GM19463 (cell line): ENCODE results near the gene VAPA.

Experiments used
- ATAC-seq: cut with Tn5 transposase; IDR thresholded peaks from one replicate; pipeline ENCODE4 v1.9.1; 2021; ENCODE audit warnings: mild to moderate bottlenecking, moderate library complexity; ENCODE audit not compliant: unreplicated experiment

The VAPA gene

DNA sequence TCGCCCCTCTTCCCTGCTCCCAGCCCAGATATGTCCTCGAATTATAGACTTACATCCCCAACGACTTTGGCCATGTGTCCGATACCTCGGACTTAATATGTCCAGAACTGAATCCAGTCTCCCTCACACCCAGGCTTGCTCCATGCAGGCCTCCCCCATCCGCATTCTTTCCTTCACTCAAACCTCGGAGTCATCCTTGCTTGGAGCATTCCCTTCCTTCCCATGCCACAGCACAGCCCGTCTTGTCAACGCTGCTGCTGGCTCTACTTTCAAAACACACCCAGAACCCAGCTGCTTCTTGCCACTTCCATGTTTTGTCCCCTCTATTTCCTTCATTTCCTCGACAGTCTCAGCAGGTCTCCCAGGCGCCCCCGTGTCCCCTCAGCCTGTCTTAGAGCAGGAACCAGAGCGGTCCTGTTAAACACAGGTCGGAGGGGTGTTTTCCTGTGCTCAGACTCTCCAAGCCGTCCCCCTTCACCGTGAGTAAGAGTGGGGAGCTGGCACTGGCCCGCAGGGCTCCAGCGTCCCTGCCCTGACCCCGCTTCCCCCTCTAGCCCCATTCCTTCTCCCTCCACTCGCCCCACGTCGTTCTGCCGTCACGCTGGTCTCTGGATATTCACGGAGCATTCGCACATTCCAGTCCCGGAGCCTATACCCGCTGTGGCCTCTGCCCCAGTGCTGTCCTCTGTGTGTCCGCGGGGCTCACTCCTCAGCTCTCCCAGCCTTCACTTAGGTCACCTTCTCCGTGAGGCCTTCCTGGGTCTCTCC, 54.4 kb downstream of the VAPA start:
- no peak for ATAC-seq

DNA sequence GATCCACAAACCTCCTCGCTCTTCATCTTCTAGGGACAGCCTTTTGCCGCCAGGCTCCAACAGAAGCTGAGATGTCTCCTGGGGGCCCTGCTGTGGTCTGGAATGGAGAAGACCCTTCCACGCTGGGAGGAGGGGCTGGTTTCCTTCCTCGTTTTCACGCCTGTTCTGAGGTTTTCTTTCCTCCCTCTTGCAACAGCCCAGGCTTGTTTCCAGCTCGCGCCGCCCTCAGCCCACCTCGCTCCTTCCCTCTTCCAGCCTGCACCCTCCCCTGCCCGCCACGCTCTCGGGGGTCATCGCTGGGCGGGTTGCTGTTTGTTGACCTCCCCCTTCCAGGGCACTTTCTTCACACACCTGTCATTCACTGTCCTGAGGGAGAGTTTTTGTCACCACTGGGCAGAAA, 55.4 kb downstream of the VAPA start:
- ATAC-seq = no peak

DNA sequence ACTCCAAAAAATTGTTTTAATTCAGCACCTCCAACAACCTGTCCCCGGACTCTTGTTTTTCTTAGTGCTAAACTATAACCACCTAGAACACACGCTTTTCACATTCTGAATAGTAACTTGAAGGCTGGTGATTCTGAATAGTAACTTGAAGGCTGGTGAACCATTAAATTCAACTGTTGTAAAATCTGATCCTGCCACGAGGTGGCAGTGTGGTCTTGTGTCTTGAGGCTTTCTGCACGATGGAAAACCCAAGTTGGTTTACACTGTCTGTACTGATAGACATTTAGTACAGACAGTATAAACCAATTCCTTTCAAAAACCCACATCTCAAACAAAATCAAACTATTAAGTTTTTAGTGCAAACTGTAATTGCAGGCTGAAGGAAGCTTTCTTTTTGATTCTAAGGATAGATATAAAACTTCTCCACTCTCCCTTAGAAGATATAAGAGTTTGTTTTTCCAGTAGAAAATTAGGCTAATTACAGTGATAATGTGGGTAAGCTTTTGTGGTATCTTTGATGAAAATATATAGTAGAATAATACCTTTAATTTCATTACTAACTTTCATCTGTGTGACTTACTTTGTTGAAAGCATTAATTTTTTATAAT, 57.6 kb downstream of the VAPA start:
- no peak for ATAC-seq

DNA sequence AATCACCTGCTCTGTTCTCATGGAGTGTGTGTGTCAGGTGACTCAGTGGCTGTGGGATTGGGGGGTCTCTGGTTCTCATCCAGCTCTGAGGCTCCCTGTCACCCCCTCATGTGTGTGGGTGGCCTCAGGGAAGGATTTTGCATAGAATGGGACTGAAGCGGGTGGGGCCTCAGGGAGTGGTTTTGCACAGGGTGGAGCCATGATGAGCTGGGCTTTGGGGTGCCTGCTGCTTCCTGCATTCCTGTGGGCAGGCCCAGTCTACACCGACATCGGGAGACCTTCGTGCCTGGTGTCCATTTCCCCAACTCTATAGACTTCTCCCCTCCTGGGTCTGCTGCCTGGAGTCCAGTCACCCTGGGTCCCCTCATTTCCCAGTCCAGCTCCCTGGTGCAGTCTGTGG, 59.7 kb downstream of the VAPA start:
- no peak for ATAC-seq

DNA sequence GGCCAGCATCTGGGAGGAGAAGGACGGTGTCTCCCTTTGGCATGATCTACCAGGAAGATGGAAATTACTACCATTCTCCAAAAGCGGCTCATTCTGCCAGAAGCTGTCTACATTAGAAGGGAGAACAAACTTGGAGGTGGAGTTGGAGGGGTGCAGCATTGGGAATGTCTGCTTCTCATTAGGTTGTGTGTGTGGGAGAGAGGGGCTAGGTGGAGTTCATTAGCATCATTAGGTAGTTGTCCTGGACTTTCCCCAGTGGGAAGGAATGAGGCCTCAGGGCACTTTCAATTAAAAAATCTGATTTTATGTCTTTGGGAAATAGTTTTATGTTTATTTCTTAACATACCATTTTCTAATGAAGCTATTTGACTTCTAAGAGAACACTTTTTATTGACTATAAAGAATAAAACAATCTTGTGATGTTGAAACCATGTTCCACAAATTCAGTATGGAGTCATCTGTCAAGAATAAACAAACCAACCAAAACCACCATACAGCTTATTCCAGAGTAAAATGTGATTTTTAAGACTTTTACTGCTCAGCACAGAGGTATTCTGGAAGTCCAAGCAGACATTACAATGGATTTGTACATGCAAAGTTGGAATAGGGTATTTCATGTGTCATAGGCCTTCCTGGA, 60.6 kb downstream of the VAPA start:
- no peak for ATAC-seq

DNA sequence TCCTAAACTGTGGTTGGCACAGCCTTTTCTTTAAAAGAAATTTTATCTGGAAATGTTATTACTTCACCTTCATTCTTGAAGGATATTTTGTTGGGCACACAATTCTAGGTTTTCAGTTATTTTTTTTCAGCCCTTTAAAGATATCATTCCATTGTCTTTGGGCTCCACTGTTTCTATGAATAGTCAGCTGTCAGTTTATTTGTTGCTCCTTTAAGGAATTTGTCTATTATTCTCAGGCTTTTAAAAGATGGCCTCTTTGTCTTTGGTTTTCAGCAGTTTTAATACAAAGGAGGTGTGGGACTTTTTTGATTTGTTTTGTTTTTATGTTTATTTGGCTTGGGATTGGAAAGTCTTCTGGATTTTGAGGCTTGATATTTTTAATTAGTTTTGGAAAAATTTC, 61.8 kb downstream of the VAPA start:
- no peak for ATAC-seq

DNA sequence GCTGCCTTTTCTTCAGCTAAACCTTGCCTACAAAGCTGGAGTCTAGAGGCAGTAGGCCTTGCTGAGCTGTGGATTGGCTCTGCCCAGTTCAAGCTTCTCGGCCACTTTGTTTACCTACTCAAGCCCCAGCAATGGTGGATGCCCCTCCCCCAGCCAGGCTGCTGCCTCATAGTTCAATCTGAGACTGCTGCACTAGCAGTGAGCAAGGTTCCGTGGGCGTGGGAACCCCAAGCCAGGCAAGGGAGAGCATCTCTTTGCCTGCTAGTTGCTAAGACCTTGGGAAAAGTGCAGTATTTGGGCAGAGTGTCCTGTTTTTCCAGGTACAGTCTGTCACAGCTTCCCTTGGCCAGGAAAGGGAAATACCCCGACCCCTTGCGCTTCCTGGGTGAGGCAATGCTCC, 68.9 kb downstream of the VAPA start:
- no peak for ATAC-seq

DNA sequence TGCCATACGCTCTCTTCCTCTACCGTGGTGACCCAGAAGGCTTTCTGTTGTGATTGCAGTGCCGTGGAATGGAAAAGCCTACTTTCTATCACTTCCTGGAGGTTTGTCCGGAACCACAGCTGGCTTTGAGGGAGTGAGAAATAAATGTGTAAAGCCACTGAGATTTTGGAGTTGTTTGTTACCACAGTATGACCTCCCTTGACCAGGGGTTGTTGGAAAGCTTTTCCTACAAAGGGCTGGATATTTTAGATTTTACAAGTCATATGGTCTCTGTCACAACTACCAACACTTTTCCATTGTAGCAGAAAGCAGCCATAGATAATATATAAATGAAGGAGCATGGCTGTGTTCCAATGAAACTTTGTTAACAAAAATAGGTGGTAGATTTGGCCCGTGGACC, 70.3 kb downstream of the VAPA start:
- no peak for ATAC-seq

DNA sequence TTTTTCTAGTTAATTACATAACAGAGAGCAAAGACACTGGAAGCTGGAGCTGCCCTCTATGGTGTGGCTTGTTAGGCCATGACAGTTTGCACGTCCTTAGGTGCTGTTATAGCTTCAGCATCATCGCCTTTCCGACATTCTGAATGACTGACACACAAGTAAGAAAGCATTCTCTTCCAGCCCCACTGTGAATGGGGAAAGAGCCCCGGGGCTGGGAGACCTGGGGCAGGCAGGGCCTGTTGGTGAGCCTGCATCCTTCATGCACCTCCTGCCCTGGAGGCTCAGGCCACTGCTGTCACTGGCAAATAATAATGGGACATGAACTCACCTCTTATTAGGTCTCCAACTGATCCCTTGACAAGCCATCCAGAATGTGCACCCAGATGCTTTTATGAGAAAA, 71.8 kb downstream of the VAPA start:
- no peak for ATAC-seq

DNA sequence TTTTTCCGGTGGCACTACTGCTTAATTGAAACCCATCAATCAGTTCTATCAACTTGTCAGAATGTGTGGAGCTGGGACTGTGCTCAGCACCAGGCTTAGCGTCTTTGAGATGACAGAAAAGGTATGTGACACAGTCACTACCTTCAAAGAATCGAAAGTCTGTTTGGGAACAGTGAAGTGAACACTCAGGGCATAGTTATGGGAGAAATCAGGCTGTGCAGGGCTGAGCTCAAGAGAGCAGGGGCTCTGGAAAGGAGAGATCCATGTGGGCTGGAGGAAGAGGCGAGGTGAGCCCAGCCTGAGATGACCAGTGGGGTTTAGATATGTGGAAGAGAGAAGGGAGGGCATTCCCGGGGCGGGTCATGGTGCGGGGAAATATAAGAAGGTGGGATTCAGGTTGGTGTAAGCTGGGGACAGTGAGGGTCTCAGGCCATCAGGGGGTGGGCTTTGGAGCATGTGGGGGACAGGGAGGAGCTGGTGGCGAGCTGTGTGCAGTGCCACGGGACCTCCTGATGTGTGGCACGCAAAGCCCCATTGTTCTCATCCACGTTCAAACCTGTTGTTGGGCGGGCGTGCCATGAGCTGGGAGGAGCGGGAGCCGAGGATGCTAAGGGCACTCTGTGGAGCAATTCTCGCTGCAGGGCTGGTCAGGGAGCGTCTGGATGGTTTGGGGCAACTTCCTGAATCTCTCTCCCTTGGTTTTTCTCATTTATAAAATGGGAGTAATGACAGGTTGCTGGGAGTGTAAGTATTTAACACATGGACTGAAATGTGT, 72.5 kb downstream of the VAPA start:
- ATAC-seq = no peak

DNA sequence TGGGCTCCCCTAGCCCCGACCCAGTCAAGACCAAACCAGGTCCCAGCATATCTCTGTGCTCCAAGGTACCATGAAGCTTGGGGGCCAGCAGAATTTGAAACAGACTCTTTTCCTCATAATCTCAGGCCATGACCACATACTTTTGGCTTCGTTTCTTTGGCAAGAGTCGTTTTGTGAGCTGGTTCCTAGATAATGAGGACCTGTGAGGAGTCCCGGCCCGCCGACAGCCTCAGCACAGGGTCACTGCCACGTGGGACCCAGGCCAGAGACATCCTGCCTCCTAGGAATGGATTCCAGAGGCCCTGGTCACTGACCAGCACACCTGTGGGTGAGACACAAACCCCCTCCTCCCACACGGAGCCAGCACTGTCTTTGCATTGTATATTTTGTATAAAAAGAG, 73.5 kb downstream of the VAPA start:
- no peak for ATAC-seq

DNA sequence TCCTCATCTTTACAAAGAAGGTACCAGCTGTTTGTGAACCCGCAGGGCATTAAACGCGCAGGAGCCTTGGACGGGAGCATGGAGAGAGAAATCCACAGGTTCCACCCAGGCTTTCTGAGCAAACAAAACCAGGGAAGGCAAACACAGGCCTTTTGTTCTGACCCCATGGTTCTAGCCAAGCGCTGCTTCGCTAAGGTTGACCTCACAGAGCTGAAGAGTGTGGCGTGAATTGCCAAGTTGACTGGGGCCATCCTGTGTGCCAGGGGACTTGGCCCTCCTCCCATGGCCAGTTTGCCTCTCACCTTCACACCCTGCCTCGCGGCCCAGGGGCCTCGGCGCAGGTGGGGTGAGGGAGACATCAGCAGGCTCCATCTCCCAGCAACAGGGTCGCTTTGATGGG, 74.1 kb downstream of the VAPA start:
- ATAC-seq = no peak

DNA sequence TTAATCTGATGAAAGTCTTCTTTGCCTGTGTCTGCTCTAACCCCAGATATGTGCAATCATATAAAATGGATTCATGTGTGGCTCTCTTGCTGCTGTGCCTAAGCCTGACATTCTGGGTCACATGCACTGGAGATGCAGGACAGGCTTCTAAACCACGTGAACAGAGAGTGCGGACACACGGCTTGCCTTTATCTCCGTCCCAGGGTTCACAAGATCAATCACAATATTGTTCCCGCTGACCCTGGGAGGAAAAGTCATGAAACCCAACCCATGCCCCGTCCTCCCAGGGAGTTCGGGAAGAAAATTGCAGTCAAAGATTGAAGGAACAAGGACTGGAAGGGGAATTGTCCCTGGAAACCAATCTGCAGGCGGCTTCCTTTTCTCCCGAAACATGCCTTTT, 74.8 kb downstream of the VAPA start:
- ATAC-seq = no peak

DNA sequence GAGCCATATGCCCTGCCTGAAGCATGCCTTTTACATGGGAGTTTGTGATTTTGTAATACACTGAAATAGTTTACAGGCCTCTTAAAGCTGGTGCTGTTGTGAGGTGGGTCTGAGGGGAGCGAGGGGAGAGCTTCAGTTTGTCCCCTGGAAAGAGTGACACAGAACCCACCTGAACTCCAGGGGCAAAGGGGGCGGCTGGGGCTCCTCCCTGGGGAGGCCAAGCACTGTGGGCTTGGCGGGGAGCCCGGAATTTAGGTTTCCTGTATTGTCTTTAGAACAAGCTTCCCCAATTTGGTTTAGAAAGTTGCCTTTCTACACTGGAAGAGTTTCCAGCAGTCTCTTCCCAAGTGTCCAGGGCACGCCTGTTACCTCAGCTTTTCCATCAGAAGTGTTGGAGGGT, 75.7 kb downstream of the VAPA start:
- no peak for ATAC-seq

DNA sequence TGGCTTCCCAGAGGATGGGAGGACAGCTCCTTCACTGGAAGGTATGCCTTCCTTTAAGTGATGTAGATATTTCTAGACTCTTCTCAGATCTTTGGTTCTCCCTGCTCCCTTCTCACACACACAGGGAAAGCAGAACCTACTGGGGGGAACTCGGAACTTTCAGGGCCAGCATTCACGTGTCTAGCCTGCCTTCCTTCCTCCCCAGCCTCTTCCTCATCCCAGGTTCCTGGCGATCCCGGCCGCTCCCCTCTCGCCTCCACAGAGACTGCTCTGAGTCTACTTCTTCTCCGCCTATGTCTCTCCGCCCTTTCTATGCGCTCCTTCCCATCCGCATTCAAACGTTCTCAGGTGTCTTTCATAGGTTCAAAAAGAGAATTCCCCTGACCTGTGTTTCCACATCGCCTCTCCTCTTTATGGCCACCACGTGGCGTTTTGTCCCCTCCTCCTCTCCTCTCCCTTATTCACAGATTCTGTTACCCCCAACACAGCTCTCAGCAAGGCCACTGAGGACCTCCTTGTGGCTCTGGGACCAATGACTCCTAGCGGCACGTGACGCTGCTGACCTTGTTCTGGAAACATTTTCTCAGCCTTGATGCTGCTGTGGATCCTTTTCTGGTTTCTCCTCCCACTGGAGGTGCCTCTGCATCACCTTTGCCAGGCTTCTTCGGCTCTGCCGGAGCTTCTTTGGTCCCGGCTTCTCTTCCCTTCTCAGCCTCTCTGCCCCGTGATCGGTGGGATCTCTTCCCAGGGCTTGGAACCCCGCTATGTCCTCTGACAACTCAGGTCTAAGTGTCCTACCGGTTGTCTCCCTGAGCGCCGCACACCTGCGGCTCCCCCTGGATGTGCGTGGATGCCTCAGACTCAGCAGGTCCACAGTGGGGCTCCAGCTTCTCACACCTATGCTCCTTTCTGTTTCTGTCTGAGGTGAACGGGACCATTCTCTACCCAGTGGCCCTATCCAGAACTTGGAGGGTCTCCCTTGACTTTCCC, 77.5 kb downstream of the VAPA start:
- no peak for ATAC-seq

DNA sequence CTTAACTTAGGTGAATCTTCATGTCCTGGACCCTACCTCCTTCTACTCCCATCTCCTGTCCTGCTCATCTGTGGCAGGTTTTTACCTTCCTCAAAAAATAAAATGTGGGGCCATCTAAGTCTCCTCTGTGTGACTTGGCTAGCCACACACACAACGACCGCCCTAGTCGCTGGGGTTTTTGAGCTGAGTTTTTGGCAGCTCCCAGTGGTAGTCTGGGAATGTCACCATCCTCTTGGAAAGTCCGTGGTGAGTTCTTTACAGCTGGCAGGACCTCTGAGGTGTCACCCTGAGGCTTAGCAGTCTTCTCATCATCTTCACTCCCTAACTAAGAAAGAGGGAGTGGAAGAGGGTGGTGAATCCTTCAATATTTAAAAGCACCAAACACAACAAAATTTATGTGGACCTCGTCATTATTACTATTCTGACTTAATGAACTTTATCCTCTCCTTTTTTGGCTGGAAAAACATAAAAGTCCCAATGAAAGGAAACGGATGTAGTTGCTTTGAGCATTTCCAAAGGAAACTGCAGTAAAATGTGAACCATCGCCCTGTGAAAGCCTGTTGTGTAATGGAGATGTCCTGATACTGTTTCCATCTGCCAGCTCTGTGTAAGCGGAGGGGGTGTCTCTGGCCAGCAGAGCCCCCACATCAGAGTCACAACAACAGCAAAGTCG, 78.6 kb downstream of the VAPA start:
- no peak for ATAC-seq

DNA sequence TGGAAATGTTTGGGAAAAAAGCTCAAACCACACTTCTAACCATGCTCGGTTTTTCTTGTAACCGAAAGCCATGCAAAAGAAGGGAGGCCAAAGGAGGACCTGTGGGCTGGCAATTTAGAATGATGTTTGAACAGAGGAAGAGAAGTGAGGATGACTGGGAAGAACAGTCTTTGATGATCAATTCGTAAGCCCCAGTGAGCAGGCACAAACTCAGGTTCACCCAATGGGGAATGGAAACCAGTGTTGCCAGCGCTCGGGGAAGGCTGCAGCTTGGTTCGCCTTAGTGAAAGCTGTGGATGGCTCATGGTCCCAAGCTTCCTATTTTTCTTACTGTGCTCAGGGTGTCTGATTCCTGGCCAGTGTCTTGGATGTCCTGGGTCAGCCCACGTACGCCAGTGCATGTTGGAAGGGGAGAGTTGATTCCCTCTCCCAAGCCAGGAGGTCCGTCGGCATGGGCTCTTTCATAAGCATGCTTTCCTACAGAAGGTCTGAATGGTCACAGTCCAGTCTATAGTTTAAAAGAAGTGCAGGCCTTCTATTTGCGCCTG, 79.2 kb downstream of the VAPA start:
- no peak for ATAC-seq

DNA sequence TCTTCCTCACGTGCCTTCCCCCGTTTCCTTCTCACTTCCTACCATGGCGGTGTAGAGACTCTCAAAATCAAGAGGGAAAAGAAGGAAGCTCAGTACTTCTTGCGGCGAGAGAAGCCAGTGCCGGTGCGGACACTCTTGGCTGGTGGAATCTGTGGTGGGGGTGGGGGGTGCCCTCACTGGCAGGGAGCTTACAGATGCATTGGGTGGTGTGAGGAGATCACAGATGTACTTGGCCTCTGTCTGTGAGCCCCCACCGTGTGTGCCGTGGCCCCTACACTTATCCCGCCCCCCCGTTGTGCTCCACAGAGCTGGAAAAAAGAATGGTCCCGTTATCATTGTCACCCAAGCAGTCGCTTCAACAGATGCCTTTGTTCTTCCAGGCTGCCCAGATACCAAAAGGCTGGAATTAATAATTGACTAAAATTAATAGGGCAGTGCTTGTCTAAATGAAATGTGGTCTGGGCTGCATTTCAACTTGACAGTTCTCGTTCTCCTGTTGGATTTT, 79.8 kb downstream of the VAPA start:
- ATAC-seq = no peak

DNA sequence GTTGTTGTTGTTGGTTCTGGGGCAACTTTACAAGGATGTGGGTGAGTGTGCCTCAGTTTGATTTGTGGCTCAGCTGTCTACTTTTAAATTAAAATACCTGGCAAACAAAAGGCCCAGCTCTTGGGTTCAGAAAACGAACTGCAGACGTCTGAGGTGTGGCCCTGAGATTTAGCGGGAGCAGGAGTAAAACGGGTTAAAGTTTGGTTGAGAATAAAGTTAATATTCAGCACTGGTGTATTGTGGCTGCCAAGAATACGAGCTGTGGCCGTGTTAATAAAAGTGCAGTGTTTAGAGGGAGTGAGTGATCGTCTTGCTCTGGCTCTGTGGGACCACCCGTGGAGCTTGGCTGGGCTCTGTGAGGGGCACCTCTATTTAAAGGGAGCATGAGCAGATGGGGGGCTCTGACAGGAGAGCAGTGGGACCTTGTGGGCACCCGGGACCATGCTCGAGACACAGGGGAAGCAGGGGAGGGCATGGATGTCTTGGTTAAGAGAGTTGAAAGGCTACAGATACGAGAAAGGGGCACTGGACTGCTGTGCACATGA, 80.3 kb downstream of the VAPA start:
- ATAC-seq = no peak
